Suprapubic skin (tissue), 3 donors: Measurements from ENCODE around the gene LGALS9C.
"Not testable (repeated sequence)": the region's sequence is repeated elsewhere in the genome, so short reads cannot be mapped to it uniquely, and the experiment has no call there.

ENCODE experiments used
- CTCF ChIP-seq, 2 donors: fragments of 200-600 bp in 1 of 2; fragments of 450-650 bp in 1 of 2; sonication (generic) in 1 of 2; IDR thresholded peaks; one replicate each; pipeline ENCODE4 v1.5.1; 2016 to 2019; ENCODE audit warnings: antibody characterized with exemption in 2 of 2, mild to moderate bottlenecking in 1 of 2, moderate library complexity in 1 of 2
- EP300 ChIP-seq: sonication (generic); formaldehyde crosslinking; IDR thresholded peaks from one replicate; pipeline ENCODE4 v1.6.1; 2017; ENCODE audit warnings: antibody characterized with exemption

GRCh38 chr17:18466250-18466983 lies 10.2 kb upstream of the LGALS9C start:
- not testable (repeated sequence) for TF ChIP-seq EP300; CTCF (IDR thresholded peaks at IDR 0.05)
